Measurements from ENCODE around the gene TEPSIN. TPM values are rescaled to one million over a fixed set of nuclear protein-coding genes. Genes with fewer than 3 reads are reported as not detected.

Gene TEPSIN
- total and polyA plus RNA-seq, 2 donors (not counting 3 experiments of a cell fraction or from before 2014, with no cell fraction given): 41.6 to 45.3 TPM

DNA sequence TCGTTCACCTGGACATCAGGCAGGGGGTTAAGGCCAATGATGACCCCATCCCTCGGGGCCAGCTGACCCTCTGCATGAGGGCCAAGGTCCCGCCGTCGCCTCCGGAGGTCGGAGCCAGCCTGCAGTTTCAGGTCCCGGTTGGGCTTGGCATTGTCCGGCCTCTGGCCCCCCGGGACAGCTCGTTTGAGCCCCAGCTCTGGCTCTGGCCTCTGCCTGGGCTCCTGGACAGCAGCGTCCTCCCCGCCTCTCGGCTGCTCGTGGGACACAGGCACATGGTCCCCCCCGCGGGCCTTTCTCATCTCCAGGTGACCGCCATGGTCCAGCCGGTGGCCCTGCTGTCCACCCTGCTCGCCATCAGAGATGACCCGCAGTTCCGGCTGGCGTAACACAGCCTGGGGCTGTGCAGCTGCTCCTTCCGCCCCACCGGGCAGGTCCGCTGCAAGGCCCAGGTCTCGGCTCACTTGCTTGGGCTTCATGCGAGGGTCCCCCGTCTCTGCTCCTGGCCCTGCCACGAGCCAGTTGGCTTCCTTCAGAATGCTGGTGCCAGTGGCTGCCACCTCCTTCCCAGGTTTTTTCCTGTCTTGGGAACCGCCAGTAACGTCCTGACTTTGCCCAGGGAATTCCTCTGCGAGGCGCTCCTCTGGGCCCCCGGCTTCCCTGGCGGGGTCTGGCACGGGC lies 6.9 kb upstream of the TEPSIN start:
- H3K27me3 ChIP-seq (ENCODE audit: control insufficient read depth in 2 of 2, insufficient read depth in 2 of 2, low read length in 2 of 2): no peaks in the 10 kb centered on the region
- H3K27ac ChIP-seq (ENCODE audit: insufficient read depth, low read depth, low read length): no peak overlapping the region
- DNase-seq (ENCODE audit: low read depth, low spot score) (no peak), FAIRE-seq (no peak)
- H3K9me1 ChIP-seq (replicated peaks; ENCODE audit: control insufficient read depth, extremely low read depth, insufficient read depth, low read length): no peaks in the 10 kb centered on the region
- H3K36me3 ChIP-seq (ENCODE audit: control insufficient read depth in 2 of 2, extremely low read depth in 1 of 2, insufficient read depth in 2 of 2, low read length in 2 of 2): peaks cover 0 to 11% of the 10 kb centered on the region in 2 experiments
- H3K9ac ChIP-seq (replicated peaks; ENCODE audit: extremely low read depth, insufficient read depth, low read length): no peak overlapping the region
- no peak overlapping the region for H3K4me3 ChIP-seq (replicated peaks in 1 of 3; ENCODE audit: insufficient read depth in 1 of 3, low read depth in 1 of 3, low read length in 3 of 3)
- no peaks in the 10 kb centered on the region for H4K20me1 ChIP-seq (replicated peaks; ENCODE audit: control insufficient read depth, extremely low read depth, insufficient read depth, low read length)
- no peak overlapping the region for H2AFZ ChIP-seq (ENCODE audit: low read depth, low read length)
- intact Hi-C loops (cut with micrococcal nuclease) (no loop called here), dilution Hi-C loops (cut with MboI; ENCODE audit: extremely low pct_ligation_motif_present, low sequenced_read_pairs) (no loop called here)
- CTCF ChIA-PET: interaction anchor here (0.8 to 1.1 kb wide), 3 partner anchors 9 to 195 kb away, joined by 3 to 5 read pairs (median 3); no protein-coding TSS in a partner anchor
- no peak for TF ChIP-seq JUN (IDR thresholded peaks at IDR 0.05; ENCODE audit: borderline replicate concordance, insufficient read depth, insufficient read length, low read depth)
- peak; percentile 16 for TF ChIP-seq POLR2A (IDR thresholded peaks at IDR 0.05; ENCODE audit: low read depth, low read length)
- TF ChIP-seq, protein P1, sequence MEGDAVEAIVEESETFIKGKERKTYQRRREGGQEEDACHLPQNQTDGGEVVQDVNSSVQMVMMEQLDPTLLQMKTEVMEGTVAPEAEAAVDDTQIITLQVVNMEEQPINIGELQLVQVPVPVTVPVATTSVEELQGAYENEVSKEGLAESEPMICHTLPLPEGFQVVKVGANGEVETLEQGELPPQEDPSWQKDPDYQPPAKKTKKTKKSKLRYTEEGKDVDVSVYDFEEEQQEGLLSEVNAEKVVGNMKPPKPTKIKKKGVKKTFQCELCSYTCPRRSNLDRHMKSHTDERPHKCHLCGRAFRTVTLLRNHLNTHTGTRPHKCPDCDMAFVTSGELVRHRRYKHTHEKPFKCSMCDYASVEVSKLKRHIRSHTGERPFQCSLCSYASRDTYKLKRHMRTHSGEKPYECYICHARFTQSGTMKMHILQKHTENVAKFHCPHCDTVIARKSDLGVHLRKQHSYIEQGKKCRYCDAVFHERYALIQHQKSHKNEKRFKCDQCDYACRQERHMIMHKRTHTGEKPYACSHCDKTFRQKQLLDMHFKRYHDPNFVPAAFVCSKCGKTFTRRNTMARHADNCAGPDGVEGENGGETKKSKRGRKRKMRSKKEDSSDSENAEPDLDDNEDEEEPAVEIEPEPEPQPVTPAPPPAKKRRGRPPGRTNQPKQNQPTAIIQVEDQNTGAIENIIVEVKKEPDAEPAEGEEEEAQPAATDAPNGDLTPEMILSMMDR (IDR thresholded peaks at IDR 0.05; ENCODE audit: extremely low read depth in 1 of 2, insufficient read depth in 1 of 2, low read depth in 1 of 2, low read length in 2 of 2): no peak
- TF ChIP-seq, protein P2, sequence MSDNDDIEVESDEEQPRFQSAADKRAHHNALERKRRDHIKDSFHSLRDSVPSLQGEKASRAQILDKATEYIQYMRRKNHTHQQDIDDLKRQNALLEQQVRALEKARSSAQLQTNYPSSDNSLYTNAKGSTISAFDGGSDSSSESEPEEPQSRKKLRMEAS (IDR thresholded peaks at IDR 0.05; ENCODE audit: insufficient read depth, insufficient read length): no peak
- TF ChIP-seq MYC (IDR thresholded peaks at IDR 0.05; ENCODE audit: low read depth, low read length): no peak
- no peak for TF ChIP-seq FOS (IDR thresholded peaks at IDR 0.05; ENCODE audit: borderline replicate concordance, insufficient read depth, low read length)
- TF ChIP-seq EZH2 (IDR thresholded peaks at IDR 0.05; ENCODE audit: borderline replicate concordance, low read depth, low read length, severe bottlenecking): no peak
- peak; percentile 16 for TF ChIP-seq POLR2AphosphoS5 (IDR thresholded peaks at IDR 0.05; ENCODE audit: insufficient read depth, low read depth, low read length)
- no peak overlapping the region for H3K4me2 ChIP-seq (ENCODE audit: insufficient read depth, low read length)
- POLR2A ChIA-PET: interaction anchor here (0.6 kb wide), 1 partner anchor 103 kb away, joined by 4 read pairs; no protein-coding TSS in a partner anchor
- no peaks in the 10 kb centered on the region for H3K9me3 ChIP-seq (replicated peaks; ENCODE audit: control insufficient read depth, insufficient read depth, low read length)
- BruUV-seq (replicated peaks): no TSS peak
- no peaks in the 10 kb centered on the region for H3K4me1 ChIP-seq (ENCODE audit: control insufficient read depth, extremely low read depth, insufficient read depth, low read length)
- peaks cover under 1% of the 10 kb centered on the region for H3K79me2 ChIP-seq (ENCODE audit: control insufficient read depth, insufficient read depth, low read length)

Measured in endothelial cell of umbilical vein (primary cell).